Sciatic nerve (tissue), 2 donors: ENCODE results near the gene SERPINA4. TPM values are rescaled to one million over a fixed set of nuclear protein-coding genes. Genes with fewer than 3 reads are reported as not detected.

Experiments used
- ATAC-seq: fragments of 200-7000 bp; cut with Tn5 transposase; one replicate; pipeline ENCODE4 v1.9.1; 2020; ENCODE audit warnings: mild to moderate bottlenecking, moderate library complexity
- DNase-seq: peaks from one replicate; pipeline ENCODE4 v3.0.0-alpha.2; 2020; ENCODE audit warnings: low spot score
- intact Hi-C: fragments of 100-400 bp; cut with DNase I; formaldehyde crosslinking; loops from one replicate; pipeline ENCODE4 v1.14.2; 2022
- total RNA-seq: library from RNA; stranded (reverse); fragmentation: NEBNext Ultra II Directional; extraction: Animal tissue kit (Norgen Biotek cat#: 25700); gene quantifications from one replicate; pipeline ENCODE4 v1.2.1, GENCODE V29; 2021
- donor health status: DM: no; HTN: no; CAD: no.
- donor health status: DM: no; HTN: no; CAD: no.

The SERPINA4 gene
- total RNA-seq, result not detected

GRCh38 chr14:94560751-94561655 lies at the start of gene SERPINA4:
Gene SERPINA4 (plus strand): TSS chr14:94561442. CDS start chr14:94563483, 2,041 bp downstream.
- intact Hi-C loops, result no loop called here
- ATAC-seq (no peak), DNase-seq (no peak)

- intact Hi-C loops, result no loop called here
- ATAC-seq, result no peak
- DNase-seq, result no peak
These were observed 46.9 kb upstream of the SERPINA4 start for GRCh38 chr14:94514351-94514750.

- DNase-seq, result no peak
- intact Hi-C loops, result no loop called here
- no peak for ATAC-seq
These were observed 45.8 kb upstream of the SERPINA4 start for GRCh38 chr14:94515426-94515825.

GRCh38 chr14:94515856-94516255 lies 45.4 kb upstream of the SERPINA4 start:
- intact Hi-C loops, result no loop called here
- DNase-seq, result no peak
- no peak for ATAC-seq

GRCh38 chr14:94517248-94517640 lies 44.0 kb upstream of the SERPINA4 start:
- intact Hi-C loops, result no loop called here
- ATAC-seq, result peak; percentile 5
- no peak for DNase-seq

GRCh38 chr14:94517641-94518257 lies 43.5 kb upstream of the SERPINA4 start:
- DNase-seq (no peak), ATAC-seq (peak; percentile 72)
- intact Hi-C loops, result no loop called here

GRCh38 chr14:94521375-94522114 lies 39.7 kb upstream of the SERPINA4 start:
- intact Hi-C loops, result no loop called here
- DNase-seq (no peak), ATAC-seq (no peak)

- DNase-seq, result no peak
- no peak for ATAC-seq
- intact Hi-C loops, result no loop called here
These were observed 39.0 kb upstream of the SERPINA4 start for GRCh38 chr14:94522115-94522724.

- intact Hi-C loops, result no loop called here
- ATAC-seq, result no peak
- no peak for DNase-seq
These were observed 38.0 kb upstream of the SERPINA4 start for GRCh38 chr14:94523265-94523664.

- DNase-seq (no peak), ATAC-seq (no peak)
- intact Hi-C loops, result no loop called here
These were observed 37.1 kb upstream of the SERPINA4 start for GRCh38 chr14:94524093-94524492.

- ATAC-seq (no peak), DNase-seq (no peak)
- intact Hi-C loops, result no loop called here
These were observed 30.1 kb upstream of the SERPINA4 start for GRCh38 chr14:94531187-94531586.

- intact Hi-C loops, result no loop called here
- DNase-seq, result no peak
- ATAC-seq, result no peak
These were observed 28.8 kb upstream of the SERPINA4 start for GRCh38 chr14:94532447-94532846.

- no peak for DNase-seq
- ATAC-seq, result no peak
- intact Hi-C loops, result no loop called here
These were observed 25.7 kb upstream of the SERPINA4 start for GRCh38 chr14:94535506-94535905.

GRCh38 chr14:94536836-94537235 lies 24.4 kb upstream of the SERPINA4 start:
- ATAC-seq (no peak), DNase-seq (no peak)
- intact Hi-C loops, result no loop called here

GRCh38 chr14:94538070-94538740 lies 23.0 kb upstream of the SERPINA4 start:
- intact Hi-C loops, result no loop called here
- DNase-seq, result no peak
- no peak for ATAC-seq

- ATAC-seq (no peak), DNase-seq (no peak)
- intact Hi-C loops, result no loop called here
These were observed 22.1 kb upstream of the SERPINA4 start for GRCh38 chr14:94539181-94539580.

GRCh38 chr14:94540031-94540794 lies 21.0 kb upstream of the SERPINA4 start:
- intact Hi-C loops, result no loop called here
- DNase-seq, result no peak

More at GRCh38 chr14:94540031-94540794, 21.0 kb upstream of the SERPINA4 start:
- peak; percentile 11 for ATAC-seq
